ENCODE data around the gene SLC6A13.

SLC6A13 gene

GRCh38 chr12:175759-176158 lies 86.9 kb downstream of the SLC6A13 start:
- DNase-seq, result no peak

- DNase-seq, result no peak
These were observed 87.4 kb downstream of the SLC6A13 start for GRCh38 chr12:175250-175649.

- DNase-seq, result no peak
These were observed 88.0 kb downstream of the SLC6A13 start for GRCh38 chr12:174596-174995.

- DNase-seq, result no peak
These were observed 88.5 kb downstream of the SLC6A13 start for GRCh38 chr12:174124-174523.

- DNase-seq, result no peak
These were observed 89.9 kb downstream of the SLC6A13 start for GRCh38 chr12:172732-173161.

GRCh38 chr12:171743-172676 lies 90.6 kb downstream of the SLC6A13 start:
- peak; percentile 18 for DNase-seq

GRCh38 chr12:171276-171675 lies 91.4 kb downstream of the SLC6A13 start:
- no peak for DNase-seq

Measured in NCI-H82 (cell line).